HG02884 (cell line): Measurements from ENCODE around the gene TACC2.
"Not testable (repeated sequence)": the region's sequence is repeated elsewhere in the genome, so short reads cannot be mapped to it uniquely, and the experiment has no call there.

Source experiments
- ATAC-seq: cut with Tn5 transposase; IDR thresholded peaks from one replicate; pipeline ENCODE4 v1.9.1; 2021; ENCODE audit warnings: mild to moderate bottlenecking, moderate library complexity; ENCODE audit not compliant: unreplicated experiment

Gene TACC2

GRCh38 chr10:121983852-121984251 is 5.1 kb upstream of the TACC2 start:
- no peak for ATAC-seq

GRCh38 chr10:121984463-121984862 is 4.5 kb upstream of the TACC2 start:
- no peak for ATAC-seq

GRCh38 chr10:121990015-121990677 is 1.2 kb downstream of the TACC2 start:
- ATAC-seq, result no peak

- not testable (repeated sequence) for ATAC-seq
Measured at GRCh38 chr10:121991727-121992126, 2.8 kb downstream of the TACC2 start.

- no peak for ATAC-seq
Measured at GRCh38 chr10:121994429-121994941, 5.5 kb downstream of the TACC2 start.

- ATAC-seq, result no peak
Measured at GRCh38 chr10:121998462-121998861, 9.5 kb downstream of the TACC2 start.

GRCh38 chr10:121999301-121999700 is 10.3 kb downstream of the TACC2 start:
- no peak for ATAC-seq

- no peak for ATAC-seq
Measured at GRCh38 chr10:122001698-122002097, 12.7 kb downstream of the TACC2 start.

GRCh38 chr10:122007415-122007814 is 18.5 kb downstream of the TACC2 start:
- no peak for ATAC-seq

- ATAC-seq, result no peak
Measured at GRCh38 chr10:122010405-122011050, 21.6 kb downstream of the TACC2 start.

- no peak for ATAC-seq
Measured at GRCh38 chr10:122012731-122013130, 23.8 kb downstream of the TACC2 start.

- ATAC-seq, result no peak
Measured at GRCh38 chr10:122013311-122013780, 24.4 kb downstream of the TACC2 start.

- no peak for ATAC-seq
Measured at GRCh38 chr10:122014652-122015248, 25.8 kb downstream of the TACC2 start.

- not testable (repeated sequence) for ATAC-seq
Measured at GRCh38 chr10:122017926-122018325, 29.0 kb downstream of the TACC2 start.

GRCh38 chr10:122018491-122018890 is 29.5 kb downstream of the TACC2 start:
- ATAC-seq, result no peak

- no peak for ATAC-seq
Measured at GRCh38 chr10:122018951-122019413, 30.0 kb downstream of the TACC2 start.

GRCh38 chr10:122019414-122019975 is 30.5 kb downstream of the TACC2 start:
- no peak for ATAC-seq

GRCh38 chr10:122020226-122020625 is 31.3 kb downstream of the TACC2 start:
- ATAC-seq, result no peak

- no peak for ATAC-seq
Measured at GRCh38 chr10:122021379-122021778, 32.4 kb downstream of the TACC2 start.

GRCh38 chr10:122021828-122022227 is 32.9 kb downstream of the TACC2 start:
- ATAC-seq, result no peak

- no peak for ATAC-seq
Measured at GRCh38 chr10:122022276-122022675, 33.3 kb downstream of the TACC2 start.
